Loucy (cell line): ENCODE measurements around the gene BLOC1S3.

Experiments used
- EZH2phosphoT487 ChIP-seq: fragments of 200-600 bp; IDR thresholded peaks from 2 replicates; pipeline ENCODE4 v1.6.1; 2018; ENCODE audit warnings: antibody characterized with exemption, mild to moderate bottlenecking, moderate library complexity, borderline replicate concordance
- TF ChIP-seq, protein P1 (sequence below): fragments of 200-600 bp; sonication (generic); conservative IDR thresholded peaks from 2 replicates; pipeline ENCODE4 v1.5.1; 2014; ENCODE audit warnings: mild to moderate bottlenecking, antibody characterized with exemption, low read length

DNA sequence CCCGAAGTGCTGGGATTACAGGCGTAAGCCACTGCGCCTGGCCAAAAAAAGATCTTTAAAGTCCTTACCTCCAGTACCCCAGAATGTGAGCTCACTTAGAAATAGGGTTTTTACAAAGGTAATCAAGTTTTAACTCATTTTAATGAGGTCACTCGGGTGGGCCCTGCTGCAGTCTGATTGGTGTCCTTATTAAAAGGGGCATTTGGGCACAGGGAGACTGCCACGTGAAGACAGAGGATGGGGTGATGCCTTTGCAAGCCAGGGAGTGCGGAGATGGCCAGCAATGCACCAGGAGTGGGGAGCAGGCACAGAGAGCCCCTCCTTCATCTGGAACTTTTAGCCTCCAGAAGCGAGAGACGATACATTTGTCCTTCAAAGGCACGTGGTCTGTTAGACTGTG lies 29.5 kb upstream of the BLOC1S3 start:
- TF ChIP-seq, protein P1, sequence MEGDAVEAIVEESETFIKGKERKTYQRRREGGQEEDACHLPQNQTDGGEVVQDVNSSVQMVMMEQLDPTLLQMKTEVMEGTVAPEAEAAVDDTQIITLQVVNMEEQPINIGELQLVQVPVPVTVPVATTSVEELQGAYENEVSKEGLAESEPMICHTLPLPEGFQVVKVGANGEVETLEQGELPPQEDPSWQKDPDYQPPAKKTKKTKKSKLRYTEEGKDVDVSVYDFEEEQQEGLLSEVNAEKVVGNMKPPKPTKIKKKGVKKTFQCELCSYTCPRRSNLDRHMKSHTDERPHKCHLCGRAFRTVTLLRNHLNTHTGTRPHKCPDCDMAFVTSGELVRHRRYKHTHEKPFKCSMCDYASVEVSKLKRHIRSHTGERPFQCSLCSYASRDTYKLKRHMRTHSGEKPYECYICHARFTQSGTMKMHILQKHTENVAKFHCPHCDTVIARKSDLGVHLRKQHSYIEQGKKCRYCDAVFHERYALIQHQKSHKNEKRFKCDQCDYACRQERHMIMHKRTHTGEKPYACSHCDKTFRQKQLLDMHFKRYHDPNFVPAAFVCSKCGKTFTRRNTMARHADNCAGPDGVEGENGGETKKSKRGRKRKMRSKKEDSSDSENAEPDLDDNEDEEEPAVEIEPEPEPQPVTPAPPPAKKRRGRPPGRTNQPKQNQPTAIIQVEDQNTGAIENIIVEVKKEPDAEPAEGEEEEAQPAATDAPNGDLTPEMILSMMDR: no peak
- no peak for TF ChIP-seq EZH2phosphoT487
